GM13977 (cell line): Measurements from ENCODE around the gene ASB14.

Source experiments
- DNase-seq: peaks from one replicate; pipeline ENCODE4 v3.0.0; 2012; ENCODE audit warnings: low spot score
- CTCF ChIP-seq: IDR thresholded peaks from 2 replicates; pipeline ENCODE4 v1.5.1; 2012; ENCODE audit warnings: mild to moderate bottlenecking, control low read depth; ENCODE audit not compliant: insufficient read depth; ENCODE audit errors: extremely low read depth, missing control alignments
- in situ Hi-C: fragments of 300-500 bp; cut with MboI; formaldehyde crosslinking; loops from one replicate; pipeline ENCODE4 v1.12.0; 2022; ENCODE audit warnings: low sequenced_read_pairs, low pct_unique_long_range_greater_than_20kb, mixed read lengths, inconsistent platforms; ENCODE audit not compliant: unreplicated experiment

Gene ASB14

GRCh38 chr3:57281715-57282114, 10.8 kb downstream of the ASB14 start:
- in situ Hi-C loops: no loop called here
- no peak for DNase-seq
- no peak for TF ChIP-seq CTCF

GRCh38 chr3:57279685-57280084, 12.8 kb downstream of the ASB14 start:
- TF ChIP-seq CTCF: no peak
- in situ Hi-C loops: no loop called here
- DNase-seq: no peak

DNA sequence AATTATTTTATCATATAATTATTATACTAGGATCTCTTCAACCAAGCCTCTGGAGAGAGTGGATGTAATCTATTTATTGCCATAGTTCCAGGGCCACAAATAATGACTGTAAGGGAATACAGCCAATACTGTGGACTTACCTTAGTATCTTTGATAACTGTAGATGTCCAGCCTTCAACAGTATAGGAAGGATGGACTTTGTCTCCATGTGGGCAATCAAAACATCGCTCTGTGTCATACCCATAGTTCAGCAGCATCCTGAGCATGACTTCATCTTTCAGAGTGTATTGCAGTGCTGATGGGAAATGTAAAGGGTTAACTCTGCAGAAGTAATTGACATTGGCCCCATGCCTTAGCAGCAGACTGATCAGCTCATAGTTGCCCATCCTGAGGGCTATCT, 14.2 kb downstream of the ASB14 start:
- no peak for TF ChIP-seq CTCF
- DNase-seq: no peak
- in situ Hi-C loops: no loop called here

DNA sequence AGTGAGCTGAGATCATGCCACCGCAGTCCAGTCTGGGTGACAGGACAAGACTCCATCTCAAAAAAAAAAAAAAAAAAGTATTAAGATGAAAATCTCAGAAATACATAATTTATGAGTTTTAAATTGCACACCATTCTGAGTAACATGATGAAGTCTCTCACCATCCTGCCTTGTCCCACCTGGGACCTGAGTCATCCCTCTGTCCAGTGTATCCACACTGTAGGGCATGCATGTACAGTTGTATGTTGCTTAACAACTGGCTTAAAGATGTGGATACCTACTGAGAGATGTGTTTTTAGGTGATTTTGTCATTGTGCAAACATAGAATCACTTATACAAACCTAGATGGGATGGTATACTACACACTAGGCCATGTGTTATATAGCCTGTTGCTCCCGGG, 17.1 kb downstream of the ASB14 start:
- DNase-seq: no peak
- no peak for TF ChIP-seq CTCF
- in situ Hi-C loops: no loop called here

- no peak for DNase-seq
- no peak for TF ChIP-seq CTCF
- in situ Hi-C loops: no loop called here
Measured at GRCh38 chr3:57274845-57275244, 17.6 kb downstream of the ASB14 start.

- no peak for DNase-seq
- in situ Hi-C loops: no loop called here
- no peak for TF ChIP-seq CTCF
Measured at GRCh38 chr3:57268416-57268815, 24.1 kb downstream of the ASB14 start.

GRCh38 chr3:57261929-57262328, 30.6 kb downstream of the ASB14 start:
- in situ Hi-C loops: no loop called here
- TF ChIP-seq CTCF: no peak
- no peak for DNase-seq
